NCI-H748 (cell line): ENCODE measurements around the gene SLC17A2.

Experiments used
- DNase-seq: peaks from one replicate; lab custom pipeline; 2025; ENCODE audit not compliant: unreplicated experiment; lab: John Stamatoyannopoulos, UW

SLC17A2 gene

DNA sequence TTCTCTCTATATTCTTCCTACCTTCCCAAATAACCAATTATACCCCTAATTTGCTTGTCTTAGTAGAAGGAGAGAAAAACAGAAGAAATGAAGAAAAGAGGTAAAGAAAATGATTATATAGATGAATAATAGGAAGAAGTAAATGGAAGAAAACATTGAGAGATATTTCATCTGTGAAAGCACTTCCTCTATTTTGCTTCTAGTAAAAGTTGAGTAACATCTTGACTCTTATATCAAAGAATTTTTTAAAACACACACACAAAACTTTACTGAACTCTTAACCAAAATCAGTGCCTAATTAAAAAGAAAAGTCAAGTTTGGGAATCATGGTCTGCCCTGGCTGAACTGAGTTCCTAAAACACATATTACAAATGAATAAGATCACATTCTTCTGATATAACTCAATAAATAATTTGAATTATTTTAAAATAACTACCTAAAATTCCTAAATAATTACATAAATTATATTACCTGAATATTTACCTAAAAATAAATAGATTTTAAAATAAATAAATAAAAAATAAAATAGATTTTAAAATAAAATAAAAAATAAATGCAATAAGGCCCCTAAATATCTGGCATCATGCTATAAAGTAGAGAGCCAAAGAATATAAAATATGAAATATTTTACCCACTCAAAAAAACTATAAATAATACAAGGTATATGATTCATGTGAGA, 8.8 kb downstream of the SLC17A2 start:
- no peak for DNase-seq

DNA sequence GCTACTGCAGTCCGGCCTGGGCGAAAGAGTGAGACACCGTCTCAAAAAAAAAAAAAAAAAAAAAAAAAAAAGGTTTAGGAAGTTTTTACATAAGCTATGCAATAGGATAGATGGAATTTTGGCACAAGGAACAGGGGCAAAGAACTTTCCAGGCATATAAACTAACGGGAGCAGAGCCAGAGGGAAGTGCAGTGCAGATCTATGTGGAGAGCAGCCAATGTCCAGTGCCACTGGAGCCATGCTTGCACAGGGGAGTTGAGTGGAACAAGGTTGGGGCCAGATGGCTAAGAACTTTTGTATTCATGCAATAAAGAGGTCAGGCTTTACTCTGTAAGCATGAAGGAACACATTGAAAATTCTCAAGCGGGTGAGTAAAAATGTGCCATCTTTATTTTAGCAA, 10.8 kb downstream of the SLC17A2 start:
- DNase-seq, result no peak

DNA sequence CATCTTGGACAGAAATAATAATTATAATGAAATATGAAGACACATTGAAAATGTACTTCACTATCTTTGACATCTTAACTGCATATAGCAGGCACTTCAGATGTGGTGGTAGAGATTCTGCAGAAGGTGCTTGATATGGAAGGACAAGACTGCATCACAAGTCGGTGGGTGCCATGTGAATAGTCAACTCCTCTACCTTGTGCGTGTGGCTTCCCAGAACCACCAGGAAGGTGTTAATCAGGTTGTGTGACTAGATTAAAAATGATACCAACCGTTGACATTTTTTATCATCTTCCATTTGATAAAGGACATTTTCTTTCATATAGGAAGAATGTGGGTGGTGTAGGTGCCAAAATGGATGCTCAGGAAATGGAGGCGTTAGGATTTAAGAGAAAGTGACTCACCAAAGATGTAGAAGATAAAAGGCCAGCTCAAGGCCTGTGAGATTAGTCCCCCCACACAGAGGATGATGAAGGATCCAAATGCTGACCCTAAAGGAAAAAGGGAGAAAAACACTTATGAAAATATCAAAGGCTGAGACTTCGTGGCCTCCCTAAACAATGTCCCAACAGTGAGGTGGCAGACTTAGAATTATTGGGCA, 12.3 kb downstream of the SLC17A2 start:
- DNase-seq, result no peak

DNA sequence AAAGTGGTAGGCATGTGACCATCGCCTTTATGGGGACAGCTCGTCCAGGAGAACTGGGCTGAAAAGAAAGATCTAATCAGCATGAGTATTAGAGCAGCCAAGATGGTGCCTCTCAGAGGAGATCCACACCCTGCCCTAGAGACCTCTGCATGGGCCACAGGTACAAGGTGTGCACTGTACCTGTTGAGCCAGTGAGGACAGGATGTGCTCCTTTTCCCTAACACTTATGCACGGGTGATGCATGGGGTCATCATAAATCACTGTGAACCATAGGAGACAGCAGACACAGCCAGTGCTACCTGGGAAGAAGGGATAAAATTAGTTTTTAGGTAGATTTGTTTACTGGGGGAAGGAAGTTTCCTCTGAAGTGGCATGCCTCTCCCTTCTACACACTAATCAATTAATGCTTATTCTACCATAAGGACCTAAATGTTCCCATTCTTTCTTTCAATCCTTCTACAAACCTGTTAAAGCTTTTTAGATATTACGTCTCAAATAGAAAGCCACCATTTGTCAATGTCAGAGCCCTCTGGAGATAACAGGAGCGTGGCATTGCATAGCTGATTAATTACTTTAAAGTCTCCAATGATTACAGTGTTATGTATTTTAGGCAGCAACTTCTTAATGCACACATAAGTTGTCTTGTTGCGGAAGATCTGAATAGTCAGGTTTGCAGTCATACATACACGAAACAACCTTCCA, 13.6 kb downstream of the SLC17A2 start:
- no peak for DNase-seq

DNA sequence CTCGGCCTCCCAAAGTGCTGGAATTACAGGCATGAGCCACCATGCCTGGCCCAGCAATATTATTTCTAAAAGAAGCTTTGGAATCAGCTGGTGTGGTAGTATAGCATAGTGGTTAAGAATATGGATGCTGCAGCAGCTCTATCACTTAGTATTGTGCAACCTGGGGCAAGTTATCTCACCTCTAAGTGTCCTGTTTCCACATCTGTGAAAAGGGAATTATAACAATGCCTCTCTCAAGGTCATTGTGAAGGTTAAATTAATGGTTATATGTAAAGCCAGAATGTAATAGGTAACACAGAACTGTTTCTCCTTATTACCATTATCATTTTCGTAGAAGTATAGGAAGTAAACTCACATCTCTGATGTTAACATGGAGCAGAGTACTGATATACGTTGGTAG, 14.2 kb downstream of the SLC17A2 start:
- no peak for DNase-seq

DNA sequence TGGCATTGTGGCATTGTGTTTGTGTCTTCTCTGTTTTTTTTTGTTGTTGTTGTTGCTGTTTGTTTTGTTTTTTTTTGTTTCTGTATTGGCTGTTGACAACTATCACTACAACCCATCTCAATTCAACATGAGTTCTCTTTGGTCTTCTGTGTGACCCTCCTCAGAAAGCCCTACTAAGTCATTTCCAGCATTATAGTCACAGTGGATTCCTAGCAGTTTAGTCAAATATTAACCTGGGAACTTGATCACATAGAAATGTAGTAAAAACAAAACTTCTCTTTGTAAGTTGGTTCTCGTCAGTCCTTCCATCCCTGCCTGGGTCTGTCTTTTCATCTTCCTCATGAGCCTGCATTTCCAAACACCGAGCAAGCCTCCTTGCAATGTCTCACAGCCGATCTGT, 16.8 kb downstream of the SLC17A2 start:
- no peak for DNase-seq

DNA sequence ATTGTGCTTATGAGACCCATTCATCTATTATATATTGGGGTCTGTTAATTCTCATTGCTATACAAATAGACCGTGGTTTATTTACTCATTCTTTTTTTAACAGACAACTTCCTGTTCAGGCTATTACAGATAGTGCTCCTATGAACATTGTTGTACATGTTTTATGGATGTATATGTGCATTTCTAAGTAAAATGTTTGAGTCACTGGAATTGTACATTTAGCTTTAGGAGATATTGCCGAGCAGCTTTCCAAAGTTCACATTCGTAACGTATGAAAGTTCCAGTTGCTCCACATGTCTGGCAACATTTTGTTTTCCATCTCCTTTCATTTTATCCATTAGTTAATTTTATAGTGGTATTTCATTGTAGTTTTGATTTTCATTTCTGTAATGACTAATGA, 19.1 kb downstream of the SLC17A2 start:
- no peak for DNase-seq

DNA sequence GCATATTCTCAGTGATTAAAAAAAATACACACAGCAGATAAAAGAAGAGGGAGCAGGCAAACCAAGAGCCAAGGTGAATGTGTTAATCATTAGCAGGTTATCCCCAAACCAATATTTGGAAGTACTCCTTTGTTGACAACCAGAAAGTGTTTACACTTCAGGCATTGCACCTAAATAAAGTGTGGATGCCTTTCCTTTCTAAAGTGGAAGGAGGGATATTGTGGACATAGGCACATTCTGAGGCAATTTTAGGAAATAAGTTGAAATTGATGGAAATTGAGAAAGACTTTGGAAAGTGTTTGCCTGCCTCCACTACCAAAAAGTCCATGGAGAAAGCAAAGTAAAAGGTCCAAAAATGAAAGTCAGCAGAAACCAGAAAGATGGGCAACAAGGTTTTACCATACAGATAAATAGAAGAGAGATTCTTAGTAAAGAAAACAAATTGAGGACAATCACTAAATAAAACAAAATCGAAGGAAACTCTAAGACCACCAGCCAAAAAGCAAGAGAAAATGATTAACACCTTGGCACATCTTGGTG, 22.9 kb downstream of the SLC17A2 start:
- DNase-seq, result no peak

DNA sequence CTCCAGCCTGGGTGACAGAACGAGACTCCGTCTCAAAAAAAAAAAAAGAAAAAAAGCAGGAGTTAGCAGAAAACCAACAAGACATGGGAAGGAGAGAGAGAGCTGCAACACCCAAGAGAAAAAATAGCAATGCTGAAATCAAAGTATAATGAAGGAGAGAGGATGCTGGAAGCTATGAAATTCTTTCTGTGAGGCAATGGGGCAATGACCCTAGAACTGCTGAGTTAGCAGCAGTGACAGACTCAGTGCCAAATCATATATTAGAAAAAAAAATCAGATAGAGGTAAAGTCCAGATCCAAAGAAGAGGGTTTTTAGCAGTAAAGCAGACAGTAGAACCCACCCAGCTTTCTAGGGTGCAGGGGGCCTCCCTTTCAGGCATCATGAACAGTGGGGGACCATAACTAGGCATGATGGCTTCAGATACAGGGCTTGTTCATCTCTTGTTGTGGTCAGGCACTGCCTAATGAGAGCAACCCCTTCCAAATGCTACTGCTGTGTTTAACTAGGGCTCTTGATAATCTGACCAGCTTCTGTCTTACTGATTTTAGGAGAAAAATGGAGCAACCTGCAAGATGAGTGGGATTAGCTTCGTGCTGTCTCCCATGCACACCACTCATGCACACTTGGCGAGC, 26.9 kb downstream of the SLC17A2 start:
- DNase-seq, result no peak

DNA sequence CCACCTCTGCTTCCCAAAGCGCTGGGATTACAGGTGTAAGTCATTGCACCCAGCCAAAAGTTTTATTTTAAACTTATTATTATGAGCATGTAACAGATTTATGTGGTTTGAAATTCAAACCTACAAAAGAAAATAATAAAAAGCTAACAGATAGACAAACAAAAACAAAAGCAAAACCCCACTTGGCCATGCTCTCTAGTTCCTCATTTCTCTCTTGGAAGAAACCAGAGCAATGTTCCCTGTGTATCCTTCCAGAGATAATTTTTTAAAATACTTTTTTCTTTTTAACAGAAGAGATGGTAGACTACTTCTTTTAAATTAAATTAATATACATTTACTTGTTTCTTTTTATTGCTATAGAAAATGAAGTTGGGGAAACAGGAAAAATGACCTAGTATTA, 28.4 kb downstream of the SLC17A2 start:
- no peak for DNase-seq

DNA sequence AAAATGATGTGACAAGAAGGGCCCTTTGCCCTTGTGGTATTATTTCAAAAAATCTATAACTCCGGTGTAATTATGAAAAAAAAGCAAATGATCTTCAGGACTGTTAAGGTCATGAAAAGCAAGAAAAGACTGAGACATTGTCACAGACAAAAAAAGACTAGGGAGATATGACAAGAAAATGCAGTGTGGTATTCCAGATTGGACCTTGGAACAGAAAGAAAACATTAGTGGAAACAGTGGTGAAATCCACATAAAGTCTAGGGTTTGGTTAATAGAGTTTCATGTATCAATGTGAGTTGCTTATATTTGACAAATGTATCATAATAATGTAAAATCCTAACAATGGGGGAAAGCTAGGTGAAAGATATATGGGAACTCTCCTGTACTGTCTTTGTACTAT, 29.6 kb downstream of the SLC17A2 start:
- DNase-seq, result no peak

DNA sequence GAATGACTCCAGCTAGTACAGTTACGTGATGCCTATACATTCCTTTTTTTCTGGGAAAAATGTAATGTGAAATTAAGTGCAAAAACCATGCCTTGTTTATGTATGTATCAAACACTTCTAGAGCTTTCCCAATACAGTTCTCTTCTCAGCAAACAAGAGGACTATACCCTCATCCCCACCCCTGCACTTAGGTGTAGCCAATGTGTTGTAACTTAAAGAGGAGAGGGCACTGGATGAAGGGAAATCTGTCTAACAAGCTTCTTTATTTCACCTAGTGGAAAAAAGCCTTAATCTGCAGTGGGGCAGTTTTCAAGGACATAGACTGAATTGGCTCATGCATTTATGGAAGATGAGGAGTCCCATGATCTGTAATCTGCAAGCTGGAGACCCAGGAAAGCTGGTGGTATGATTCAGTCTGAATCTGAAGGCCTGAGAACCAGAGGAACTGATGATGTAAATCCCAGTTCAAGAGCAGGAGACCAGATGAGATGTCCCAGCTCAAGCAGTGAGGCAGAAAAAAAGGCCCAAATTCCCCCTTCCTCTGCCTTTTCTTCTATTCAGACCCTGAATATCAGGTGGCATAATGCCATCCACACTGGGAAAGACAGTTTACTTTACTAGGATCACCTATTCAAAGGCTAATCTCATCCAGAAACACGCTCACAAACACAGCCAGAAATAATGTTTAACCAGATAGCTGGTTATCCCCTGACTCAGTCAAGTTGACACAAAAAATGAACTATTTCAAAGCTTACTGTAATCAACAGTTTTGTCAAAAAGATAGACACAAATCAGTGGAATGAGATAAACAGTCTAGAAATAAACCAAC, 30.7 kb downstream of the SLC17A2 start:
- DNase-seq, result no peak

DNA sequence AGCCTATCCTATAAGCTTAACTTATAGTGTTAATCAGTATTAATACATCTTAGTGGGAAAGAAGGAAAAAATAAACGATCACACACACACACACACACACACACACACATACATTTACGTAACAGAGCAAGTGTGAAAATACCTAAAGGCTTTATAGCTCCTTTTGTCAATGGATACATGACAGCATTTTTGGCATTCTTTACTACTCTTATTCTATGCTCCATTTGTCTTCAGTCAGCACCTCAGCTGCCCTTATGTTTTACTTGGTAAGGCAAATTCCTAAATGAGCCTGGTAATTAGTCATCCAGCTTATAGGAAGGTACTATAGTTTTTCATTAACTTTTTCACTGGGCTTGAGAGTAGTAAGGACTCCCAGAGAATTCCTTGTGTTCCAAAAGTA, 31.4 kb downstream of the SLC17A2 start:
- DNase-seq, result no peak

DNA sequence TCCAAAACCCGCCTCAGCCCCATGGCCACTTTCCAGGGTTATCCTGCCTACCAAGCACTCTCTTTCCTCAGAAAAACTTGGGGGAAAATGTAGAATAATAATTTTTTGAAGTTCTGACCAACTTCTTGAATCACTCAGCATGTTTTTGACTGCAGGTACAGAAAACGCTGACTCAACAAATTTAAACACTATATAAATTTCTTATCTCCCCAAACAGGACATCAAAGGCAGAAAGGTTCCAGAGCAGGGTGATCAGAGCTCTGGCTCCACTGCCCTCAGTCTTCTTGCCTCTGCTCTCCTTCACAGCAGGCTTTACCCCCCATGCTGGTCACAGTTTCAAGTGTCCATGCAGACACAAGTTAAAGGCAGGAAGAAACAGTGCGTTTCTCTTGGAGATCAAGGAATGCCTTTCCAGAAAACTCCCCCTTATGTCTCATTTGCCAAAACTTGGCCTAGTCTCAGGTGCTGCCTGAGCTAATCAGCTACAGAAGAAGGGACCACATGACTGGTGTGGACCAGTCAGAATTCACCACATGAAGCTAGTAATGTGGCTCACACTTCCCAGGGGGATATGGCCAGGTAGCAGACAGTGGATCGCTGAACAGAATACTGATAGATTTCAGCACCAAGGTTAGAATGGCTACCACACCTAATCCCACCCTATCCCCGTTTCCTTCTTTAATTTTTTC, 32.1 kb downstream of the SLC17A2 start:
- no peak for DNase-seq

DNA sequence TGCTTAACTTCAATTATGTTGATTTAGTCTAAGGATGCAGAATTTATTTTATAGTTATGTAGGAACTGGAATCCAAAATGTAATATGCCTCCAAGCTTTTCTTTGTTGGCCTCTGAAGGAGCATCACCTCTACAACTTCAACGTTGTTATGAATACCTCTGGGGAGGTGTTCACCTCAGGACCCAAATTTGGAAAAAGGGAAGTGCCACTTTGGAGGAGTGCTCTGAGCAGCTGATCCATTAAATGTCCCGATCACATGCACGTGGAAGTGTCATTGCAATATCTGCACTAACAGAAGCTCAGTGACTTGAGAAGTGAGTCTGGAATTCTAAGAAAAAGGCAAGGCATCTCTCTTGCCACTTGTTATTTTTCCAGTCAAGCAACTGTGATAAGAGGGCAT, 34.2 kb downstream of the SLC17A2 start:
- no peak for DNase-seq

DNA sequence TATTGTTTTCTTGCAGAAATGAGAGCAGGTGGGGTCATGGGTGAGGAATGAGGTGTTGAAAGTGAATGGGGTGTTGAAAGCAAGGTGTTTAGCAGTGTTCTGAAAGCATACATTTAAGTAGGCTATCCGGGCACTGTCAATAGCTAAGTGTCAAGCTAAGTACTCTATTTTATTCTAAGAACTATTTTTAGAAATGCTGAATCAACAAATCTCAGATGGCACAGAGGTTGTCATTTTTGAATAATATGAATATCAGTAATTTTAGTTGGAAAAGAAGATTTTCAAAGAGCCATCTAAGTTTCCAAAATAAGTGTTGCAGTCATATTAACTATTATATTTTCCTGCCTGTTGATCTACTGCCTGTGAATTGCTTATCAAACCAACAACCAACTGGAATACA, 34.7 kb downstream of the SLC17A2 start:
- DNase-seq, result no peak

DNA sequence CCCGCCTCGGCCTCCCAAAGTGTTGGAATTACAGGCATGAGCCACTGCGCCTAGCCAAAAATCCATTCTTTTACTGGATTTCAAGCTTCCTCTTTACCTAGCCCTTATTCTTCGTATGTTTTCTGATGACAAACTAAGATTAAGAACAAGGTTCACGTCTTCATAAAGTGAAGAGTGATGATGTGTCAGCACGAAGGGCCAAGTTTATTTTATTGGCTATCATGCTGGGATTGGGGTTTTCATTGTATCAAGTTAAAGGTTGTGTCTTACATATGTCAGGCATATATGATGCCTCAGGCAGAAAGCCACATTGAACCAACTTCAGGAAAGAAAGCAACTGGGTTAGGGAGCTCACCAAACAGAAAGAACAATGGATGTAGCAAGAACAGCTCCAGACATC, 36.7 kb downstream of the SLC17A2 start:
- DNase-seq, result no peak

DNA sequence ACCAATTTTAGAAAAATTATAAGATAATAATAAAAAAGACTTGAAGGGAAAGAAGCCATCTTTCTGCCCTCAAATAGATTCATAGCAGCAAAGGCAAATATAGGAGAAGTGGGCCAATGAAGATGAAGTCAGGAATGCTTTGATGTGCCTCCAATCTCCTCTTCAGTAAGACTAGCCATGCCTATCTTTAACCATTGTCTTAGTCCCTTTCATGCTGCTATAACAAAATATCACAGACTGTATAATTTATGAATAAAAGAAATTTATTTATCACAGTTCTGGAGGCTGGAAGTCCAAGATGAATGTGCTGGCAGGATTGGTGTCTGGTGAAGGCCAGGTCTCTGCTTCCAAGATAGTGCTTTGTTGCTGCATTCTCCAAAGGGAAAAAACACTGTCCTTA, 37.6 kb downstream of the SLC17A2 start:
- DNase-seq, result no peak

DNA sequence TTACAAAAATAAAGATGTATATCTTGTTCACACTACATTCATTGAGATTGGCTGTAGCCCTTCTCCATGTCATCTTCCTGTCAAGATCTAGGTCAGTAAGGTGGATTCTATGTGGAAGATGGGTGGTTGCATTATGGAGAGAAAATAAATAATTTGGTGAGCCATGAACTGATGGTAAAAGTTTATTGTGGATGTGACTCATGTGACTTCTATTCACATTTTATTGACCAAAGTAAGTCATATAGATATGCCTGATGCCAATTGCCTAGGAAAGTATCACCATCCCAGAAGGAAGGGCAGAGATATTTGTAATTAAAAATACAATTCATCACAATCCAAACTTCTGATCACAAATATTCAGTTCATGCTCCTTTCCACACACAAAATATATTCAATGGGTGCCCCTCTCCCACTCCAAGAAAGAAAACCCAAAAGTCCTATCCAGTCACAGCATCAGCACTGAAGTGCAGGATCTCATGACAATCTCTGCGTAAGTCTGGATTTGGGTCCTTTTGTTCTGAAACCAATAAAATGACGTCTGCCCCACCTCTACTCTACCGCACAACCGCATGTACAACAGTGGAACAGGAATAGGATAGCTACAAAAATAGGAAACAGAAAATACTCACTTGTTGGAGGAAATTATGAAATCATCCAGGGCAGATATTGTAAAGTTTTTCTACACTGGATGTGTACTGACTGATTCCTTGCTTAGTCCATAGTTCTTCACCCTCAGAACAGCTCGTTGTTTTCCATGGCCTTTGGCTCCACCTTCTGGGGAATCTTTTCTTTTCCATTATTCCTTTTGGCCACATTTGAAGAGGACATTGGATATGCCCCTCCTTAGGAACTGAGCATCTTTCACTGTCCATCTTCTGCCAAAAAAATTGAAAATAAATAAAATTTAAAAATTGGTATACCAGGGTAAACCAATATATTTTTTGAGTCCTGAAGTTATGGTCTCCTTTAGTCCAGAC, 40.3 kb downstream of the SLC17A2 start:
- peak; percentile 72 for DNase-seq
